NCI-H187 treated with DMSO at 0.1 percent for 48 hours (cell line): ENCODE measurements around the gene QRICH2.
A peak's percentile ranks its signal among the peaks of the same experiment; 100 is the strongest.
"Not testable (repeated sequence)": the region's sequence is repeated elsewhere in the genome, so short reads cannot be mapped to it uniquely, and the experiment has no call there.

Experiments used
- DNase-seq: peaks from one replicate; lab custom pipeline; 2025; lab: John Stamatoyannopoulos, UW

QRICH2 gene

GRCh38 chr17:76265624-76266243, 42.3 kb downstream of the QRICH2 start:
- no peak for DNase-seq

DNA sequence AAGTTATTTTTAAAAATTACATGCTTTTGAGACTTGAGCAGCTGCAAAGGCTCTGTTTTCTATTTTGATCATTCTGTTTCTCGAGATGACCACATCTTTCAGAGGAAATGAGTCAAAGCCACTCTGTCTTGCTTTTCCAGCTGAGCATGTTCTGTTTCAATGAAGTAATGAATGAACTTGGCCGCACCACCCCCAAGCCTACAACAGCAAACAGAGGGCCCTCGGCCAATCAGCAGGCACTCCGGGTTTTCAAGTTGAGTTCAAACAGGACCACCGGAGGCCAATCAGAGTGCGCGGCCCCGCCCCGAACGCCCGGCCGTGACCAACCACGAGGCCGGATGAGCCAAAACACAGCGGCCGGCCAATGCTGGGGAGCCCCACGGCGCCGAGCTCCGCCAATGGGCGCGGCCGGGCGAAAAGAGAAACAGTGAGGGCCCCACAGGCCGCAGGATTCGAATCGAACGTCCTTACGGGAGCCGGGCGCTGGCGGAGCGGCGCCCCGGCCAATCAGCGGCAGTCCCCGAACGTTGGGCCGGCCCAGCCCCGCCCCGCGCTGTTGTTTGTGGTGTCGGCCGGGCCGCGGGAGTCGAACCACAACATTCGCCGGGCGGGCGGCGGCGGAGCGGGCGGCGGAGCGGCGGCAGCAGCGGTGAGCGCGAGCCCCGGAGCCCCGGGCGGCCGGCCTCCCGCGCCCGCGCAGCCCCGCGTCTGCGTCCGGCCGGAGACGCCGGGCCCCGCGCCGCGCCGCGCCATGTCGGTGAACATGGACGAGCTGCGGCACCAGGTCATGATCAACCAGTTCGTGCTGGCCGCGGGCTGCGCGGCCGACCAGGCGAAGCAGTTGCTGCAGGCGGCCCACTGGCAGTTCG, 43.1 kb downstream of the QRICH2 start, which contains the start of gene UBALD2:
UBALD2 (plus strand) TSS at position 594 of the 869 bp plus-strand sequence; CDS start at position 752, 158 bp downstream.
- DNase-seq = peak; percentile 85

DNA sequence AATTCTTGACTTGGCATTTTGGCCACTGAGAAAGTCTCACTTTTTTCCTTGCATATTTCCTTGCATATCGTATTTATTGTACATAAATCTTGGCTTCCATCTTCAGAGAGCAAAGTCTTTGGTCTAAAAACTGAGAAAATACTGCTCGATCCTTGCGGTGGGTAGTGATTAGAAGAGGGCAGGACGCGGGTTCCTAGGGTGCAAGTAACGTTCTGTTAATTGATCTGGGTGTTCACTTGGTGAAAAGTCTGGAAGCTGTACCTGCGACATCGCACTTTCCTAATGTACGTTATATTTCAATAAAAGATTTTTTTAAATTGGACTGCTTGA, 43.7 kb downstream of the QRICH2 start:
- DNase-seq = no peak

DNA sequence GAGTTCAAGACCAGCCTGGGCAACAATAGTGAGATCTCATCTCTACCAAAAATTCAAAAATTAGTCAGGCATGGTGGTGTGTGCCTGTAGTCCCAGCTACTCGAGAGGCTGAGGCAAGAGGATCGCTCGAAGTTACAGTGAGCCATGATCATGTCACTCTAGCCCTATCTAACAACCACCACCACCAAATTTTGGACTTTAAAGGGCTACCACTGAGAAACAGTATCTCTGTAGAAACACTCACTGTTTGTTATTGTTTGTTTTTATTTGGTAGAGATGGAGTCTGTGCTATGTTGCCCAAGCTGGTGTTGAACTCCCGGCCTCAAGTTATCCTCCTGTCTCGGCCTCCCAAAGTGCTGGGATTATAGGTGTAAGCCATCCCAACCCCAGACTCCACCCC, 44.2 kb downstream of the QRICH2 start:
- no peak for DNase-seq

DNA sequence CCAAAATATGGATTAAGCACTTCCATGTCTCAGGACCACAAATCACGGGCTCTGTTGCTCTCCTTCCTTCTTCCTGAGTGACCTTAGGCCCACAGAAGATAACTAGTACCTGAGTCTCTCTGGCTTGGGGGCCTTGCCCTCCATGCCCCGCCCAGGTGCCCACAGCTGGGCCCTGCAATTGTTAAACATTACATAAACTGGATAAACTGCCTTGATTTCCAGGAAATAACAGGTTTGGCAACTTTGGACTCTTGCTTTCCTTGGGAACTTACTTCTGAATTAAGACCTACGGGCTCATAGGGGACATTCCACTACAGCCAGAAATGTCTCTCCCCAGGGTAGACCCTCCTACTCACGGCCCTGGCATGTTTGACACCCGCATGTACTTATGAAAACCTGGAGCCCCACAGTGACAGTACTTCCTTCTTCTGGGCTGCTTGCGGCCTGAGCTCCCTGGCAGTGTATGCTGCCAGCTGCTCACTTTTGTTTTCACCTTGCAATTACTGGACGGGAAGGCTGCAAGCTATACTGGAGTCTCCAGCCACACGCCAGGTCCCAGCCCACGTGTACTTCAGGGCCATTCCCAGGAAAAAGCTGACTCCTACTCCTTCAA, 45.2 kb downstream of the QRICH2 start:
- DNase-seq = no peak

- DNase-seq = no peak
Measured at GRCh38 chr17:76261421-76262215, 46.5 kb downstream of the QRICH2 start.

DNA sequence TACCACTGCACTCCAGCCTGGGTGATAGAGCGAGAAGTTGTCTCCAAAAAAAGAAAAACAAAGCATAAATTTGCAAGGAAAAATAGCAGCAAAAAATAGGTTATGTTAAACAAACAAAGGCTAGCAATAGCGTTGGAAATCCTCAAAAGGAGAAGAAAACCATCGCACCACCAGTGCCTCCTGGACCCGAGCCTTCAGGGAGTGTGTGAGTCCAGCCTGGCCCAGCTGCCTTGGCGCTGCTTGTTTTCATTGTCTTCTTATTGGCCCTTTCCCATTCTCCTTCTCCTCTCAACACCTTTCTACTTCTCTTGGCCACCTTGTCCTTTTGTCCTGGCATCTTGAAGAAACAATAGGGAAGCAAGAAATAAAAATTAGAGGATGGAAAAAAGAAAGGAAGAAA, 47.4 kb downstream of the QRICH2 start:
- no peak for DNase-seq

DNA sequence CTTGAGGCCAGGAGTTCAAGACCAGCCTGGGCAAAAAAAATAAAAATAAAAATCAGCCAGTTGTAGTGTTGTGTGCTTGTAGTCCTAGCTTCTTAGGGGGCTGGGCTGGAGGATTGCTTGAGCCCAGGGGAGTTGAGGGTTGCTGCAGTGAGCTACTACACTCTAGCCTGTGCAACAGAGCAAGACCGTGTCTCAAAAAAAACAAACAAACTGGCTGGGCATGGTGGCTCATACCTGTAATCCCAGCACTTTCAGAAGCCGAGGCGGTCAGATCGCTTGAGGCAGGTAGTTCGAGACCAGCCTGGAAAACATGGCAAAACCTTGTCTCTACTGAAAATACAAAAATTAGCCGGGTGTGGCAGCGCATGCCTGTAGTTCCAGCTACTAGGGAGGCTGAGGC, 47.9 kb downstream of the QRICH2 start:
- no peak for DNase-seq

DNA sequence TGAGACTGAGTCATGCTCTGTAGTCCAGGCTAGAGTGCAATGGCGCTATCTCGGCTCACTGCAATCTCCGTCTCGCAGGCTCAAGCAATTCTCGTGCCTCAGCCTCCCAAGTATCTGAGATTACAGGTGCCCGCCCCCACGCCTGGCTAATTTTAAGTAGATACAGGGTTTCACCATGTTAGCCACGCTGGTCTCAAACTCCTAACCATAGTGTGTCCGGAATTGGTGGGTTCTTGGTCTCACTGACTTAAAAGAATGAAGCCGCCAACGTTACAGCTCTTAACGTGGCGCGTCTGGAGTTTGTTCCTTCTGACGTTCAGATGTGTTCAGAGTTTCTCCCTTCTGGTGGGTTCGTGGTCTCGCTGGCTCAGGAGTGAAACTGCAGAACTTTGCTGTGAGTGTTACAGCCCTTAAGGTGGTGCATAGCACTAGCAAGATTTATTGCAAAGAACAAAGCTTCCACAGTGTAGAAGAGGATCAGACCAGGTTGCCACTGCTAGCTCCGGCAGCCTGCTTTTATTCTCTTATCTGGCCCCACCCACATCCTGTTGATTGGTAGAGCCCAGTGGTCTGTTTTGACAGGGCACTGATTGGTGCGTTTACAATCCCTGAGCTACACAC, 51.5 kb downstream of the QRICH2 start:
- not testable (repeated sequence) for DNase-seq

DNA sequence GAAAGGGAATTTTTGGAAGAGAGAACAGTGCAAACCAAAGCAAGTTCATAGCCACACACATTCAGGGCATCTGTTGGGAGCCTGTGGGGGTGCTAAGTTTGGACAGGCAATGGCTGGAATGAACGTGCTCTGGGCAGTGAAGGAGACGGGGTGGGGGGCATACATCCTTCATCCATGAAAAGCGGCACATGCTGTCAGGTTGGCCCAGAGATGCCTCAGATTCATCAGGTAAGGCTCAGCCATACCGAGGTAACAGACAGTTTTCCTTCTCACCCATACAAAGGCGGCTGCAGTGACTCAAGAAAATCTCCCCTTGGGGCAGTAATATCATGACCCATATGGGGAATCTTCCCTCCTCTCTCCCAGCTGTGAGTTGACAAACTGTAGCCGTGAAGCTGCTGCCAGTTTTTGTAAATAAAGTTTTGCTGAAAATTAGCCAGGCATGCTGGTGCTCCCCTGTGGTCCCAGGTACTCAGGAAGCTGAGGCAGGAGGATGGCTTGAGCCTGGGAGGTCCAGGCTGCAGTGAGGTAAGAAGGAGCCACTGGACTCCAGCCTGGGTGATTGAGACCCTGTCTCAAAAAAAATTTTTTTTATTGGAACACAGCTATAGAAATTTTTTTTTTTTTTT, 52.2 kb downstream of the QRICH2 start:
- no peak for DNase-seq

DNA sequence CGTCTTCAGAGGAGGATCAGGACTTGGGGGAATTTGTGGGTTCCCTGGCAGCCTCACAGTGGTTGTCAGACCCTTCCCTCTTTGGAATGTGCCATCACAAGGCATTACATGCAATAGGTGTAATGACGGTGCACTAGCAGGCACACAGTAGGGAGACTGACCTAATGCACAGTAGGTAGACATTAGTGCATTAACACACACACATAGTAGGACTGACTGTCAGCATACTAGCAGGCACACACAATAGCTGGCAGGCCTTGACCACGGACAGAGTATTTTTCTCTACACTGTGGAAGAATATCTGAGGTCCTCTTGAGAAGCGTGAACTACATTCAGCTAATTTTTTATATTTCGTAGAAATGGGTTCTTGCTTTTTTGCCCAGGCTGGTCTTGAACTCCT, 53.8 kb downstream of the QRICH2 start:
- DNase-seq = no peak

GRCh38 chr17:76253841-76254240, 54.2 kb downstream of the QRICH2 start:
- no peak for DNase-seq

- DNase-seq = not testable (repeated sequence)
Measured at GRCh38 chr17:76252967-76253766, 54.9 kb downstream of the QRICH2 start.

DNA sequence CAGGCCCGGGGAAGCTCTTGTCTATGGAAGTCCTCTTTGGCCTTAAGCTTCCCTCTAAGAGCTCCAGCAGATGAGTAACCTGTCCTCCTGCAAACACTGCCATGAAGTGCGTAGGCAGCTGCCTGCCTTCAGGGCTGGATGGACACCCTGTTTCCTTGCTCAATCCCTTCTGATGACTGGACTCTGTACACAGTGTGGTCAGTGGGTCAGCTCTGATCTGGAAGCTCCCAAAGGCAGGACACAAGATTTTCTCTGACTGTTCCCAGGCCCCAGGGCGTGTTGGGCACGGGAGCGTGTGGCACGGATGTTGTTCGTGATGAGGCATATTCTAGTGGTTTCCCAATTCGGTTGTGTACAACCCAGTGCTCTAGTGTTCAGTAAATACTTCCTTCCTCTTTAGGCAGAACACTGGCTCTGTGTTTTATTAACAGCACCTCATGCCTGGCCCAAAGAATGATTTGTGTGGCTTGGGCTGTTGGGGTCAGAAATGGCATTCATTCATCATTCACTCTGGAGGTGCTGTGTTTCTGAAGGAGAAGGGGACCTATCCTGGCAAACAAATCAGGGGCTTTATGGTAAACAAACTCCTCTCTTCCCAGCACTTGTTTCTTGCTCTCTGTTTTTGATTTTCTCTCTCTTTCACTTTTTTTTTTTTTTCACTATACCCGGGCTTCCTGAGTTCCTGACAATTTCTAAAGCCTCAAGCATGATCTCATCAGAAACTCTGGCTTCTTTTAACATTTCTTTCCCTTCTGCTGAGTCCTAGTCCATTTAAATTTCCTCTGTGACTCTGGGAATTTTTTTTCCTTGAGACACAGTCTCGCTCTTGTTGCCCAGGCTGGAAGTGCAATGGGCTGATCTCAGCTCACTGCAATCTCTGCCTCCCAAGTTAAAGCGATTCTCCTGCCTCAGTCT, 55.8 kb downstream of the QRICH2 start:
- no peak for DNase-seq

DNA sequence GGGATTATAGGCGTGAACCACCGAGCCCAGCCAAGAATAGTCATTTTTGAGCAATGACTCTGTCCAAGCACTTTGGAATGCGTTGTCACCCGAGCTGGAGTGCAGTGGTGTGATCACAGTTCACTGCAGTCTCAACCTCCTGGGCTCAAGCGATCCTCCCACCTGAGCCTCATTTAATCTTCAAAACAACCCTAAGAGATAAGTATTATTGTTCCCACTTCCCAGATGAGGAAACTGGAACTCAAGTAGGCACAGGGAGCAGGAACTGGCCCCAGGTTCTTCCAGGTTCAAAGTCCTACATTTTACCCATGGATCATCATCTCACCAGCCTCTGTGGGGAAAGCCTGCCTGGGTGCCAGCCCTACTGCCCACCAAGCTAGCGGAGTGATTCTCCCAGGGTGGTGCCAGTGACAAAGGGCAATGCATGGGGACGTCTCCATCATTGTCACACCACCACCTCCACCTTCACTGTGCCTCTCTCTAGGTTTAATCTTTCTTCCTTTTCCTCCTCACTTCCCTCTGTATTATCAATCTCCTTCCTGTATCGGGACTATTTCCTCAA, 56.5 kb downstream of the QRICH2 start:
- DNase-seq = no peak

DNA sequence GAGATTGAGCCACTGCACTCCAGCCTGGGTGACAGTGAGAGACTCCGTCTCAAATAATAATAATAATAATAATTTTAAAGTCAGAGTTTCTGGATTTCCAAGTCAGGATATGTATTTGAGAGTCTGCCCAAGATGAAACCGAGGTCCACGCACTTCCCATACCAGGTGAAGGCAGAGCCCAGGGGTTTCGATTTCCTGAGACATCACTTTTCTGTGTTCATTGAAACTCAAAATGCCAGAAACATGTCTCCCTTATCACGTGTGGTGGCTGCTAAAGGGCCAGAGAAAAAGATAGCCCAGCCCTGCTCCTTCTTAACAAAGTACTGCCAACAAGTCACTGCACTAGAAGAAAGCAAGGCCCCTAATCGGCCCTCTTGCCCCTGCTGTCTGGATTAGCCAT, 57.9 kb downstream of the QRICH2 start:
- DNase-seq = no peak

- DNase-seq = no peak
Measured at GRCh38 chr17:76248013-76248782, 59.9 kb downstream of the QRICH2 start.

- DNase-seq = no peak
Measured at GRCh38 chr17:76247304-76247703, 60.8 kb downstream of the QRICH2 start.
